HepG2 (cell line): ENCODE results near the gene CCDC177. TPM values are rescaled to one million over a fixed set of nuclear protein-coding genes. Genes with fewer than 3 reads are reported as not detected.
A peak's percentile ranks its signal among the peaks of the same experiment; 100 is the strongest.

Experiments used
- ATAC-seq: fragments of 200-7000 bp; cut with Tn5 transposase; 3 replicates; pipeline ENCODE4 v1.9.1; 2020; ENCODE audit warnings: mild to moderate bottlenecking, moderate library complexity
- BruUV-seq: library from RNA; stranded (reverse); fragments of 400-500 nt; replicated peaks from 2 replicates; lab custom pipeline; 2021; lab: Mats Ljungman, UMichigan
- CTCF ChIA-PET: fragments of 300-600 bp; formaldehyde crosslinking; extraction: SDS; loops from one replicate; lab custom pipeline; 2021; ENCODE audit warnings: low total read pairs, inconsistent platforms, low intra/inter-chr PET ratio; lab: Yijun Ruan, JAX
- POLR2A ChIA-PET: fragments of 350-600 bp; sonication (Branson Sonifier 250); formaldehyde crosslinking; loops from one replicate; lab custom pipeline; 2020; ENCODE audit warnings: antibody characterized with exemption, inconsistent platforms; lab: Yijun Ruan, JAX
- DNase-seq: peaks from one replicate; pipeline ENCODE4 v3.0.0-alpha.2; 2015; ENCODE audit warnings: low spot score
- FAIRE-seq: peaks from 3 replicates; lab custom pipeline; 2011; peaks lifted over from hg19 to GRCh38; lab: Jason Lieb, UNC
- H2AFZ ChIP-seq: one replicate; pipeline ENCODE4 v1.6.1; 2011; ENCODE audit warnings: low read length, inconsistent platforms
- H3K27ac ChIP-seq: fragments of 300-600 bp; 3 replicates; pipeline ENCODE4 v1.8.0; 2011; ENCODE audit warnings: mixed run types, mild to moderate bottlenecking, mixed read lengths, low read length, inconsistent platforms; ENCODE audit not compliant: insufficient read depth; ENCODE audit errors: extremely low read length
- H3K27me3 ChIP-seq, 2 experiments: fragments of 200-600 bp in 1 of 2; 2 replicates in 1 of 2; 3 replicates in 1 of 2; pipeline versions ENCODE4 v1.6.0 to v1.8.0; 2011; ENCODE audit warnings: low read length in 2 of 2, mild to moderate bottlenecking in 2 of 2, moderate library complexity in 2 of 2, inconsistent platforms in 1 of 2; ENCODE audit not compliant: insufficient read depth in 2 of 2, control insufficient read depth in 1 of 2
- H3K36me3 ChIP-seq, 2 experiments: fragments of 200-600 bp in 1 of 2; replicated peaks in 1 of 2; 2 replicates in 1 of 2; 3 replicates in 1 of 2; pipeline versions ENCODE4 v1.5.1 to v1.8.0; 2011; ENCODE audit warnings: low read length in 2 of 2, inconsistent platforms in 1 of 2; ENCODE audit not compliant: insufficient read depth in 2 of 2, control insufficient read depth in 1 of 2
- H3K4me1 ChIP-seq: 2 replicates; pipeline ENCODE4 v1.5.1; 2012; ENCODE audit warnings: low read length, inconsistent platforms; ENCODE audit not compliant: insufficient read depth
- H3K4me2 ChIP-seq: 2 replicates; pipeline ENCODE4 v1.6.0; 2011; ENCODE audit warnings: low read depth, low read length, inconsistent platforms
- H3K4me3 ChIP-seq, 3 experiments: fragments of 200-600 bp in 1 of 3; sonication (generic), shearing (Covaris generic) in 1 of 3; replicated peaks in 1 of 3; 2 replicates each; pipeline ENCODE4 v1.5.1; 2011 to 2016; ENCODE audit warnings: low read length in 3 of 3, inconsistent platforms in 2 of 3, low read depth in 2 of 3, mild to moderate bottlenecking in 2 of 3, control low read depth in 1 of 3, mixed read lengths in 1 of 3; ENCODE audit not compliant: insufficient read depth in 1 of 3
- H3K79me2 ChIP-seq: one replicate; pipeline ENCODE4 v1.6.1; 2011; ENCODE audit warnings: low read length, inconsistent platforms; ENCODE audit not compliant: insufficient read depth
- H3K9ac ChIP-seq: 2 replicates; pipeline ENCODE4 v1.6.0; 2011; ENCODE audit warnings: mild to moderate bottlenecking, low read depth, low read length, inconsistent platforms; ENCODE audit not compliant: insufficient read depth
- H3K9me3 ChIP-seq: 2 replicates; pipeline ENCODE4 v1.5.1; 2012; ENCODE audit warnings: mild to moderate bottlenecking, low read length
- H4K20me1 ChIP-seq: 2 replicates; pipeline ENCODE4 v1.6.0; 2011; ENCODE audit warnings: inconsistent platforms, mild to moderate bottlenecking, low read length, moderate library complexity; ENCODE audit not compliant: insufficient read depth
- ASH2L ChIP-seq: fragments of 300-600, 200-600 bp; sonication (generic); IDR thresholded peaks from 2 replicates; pipeline ENCODE4 v1.7.0; 2017; ENCODE audit warnings: low read depth, mild to moderate bottlenecking, moderate library complexity, mixed read lengths, low read length; ENCODE audit not compliant: insufficient read length
- HMGXB4 ChIP-seq, 2 experiments: sonication (generic) in 1 of 2; formaldehyde crosslinking in 1 of 2; IDR thresholded peaks; 2 replicates each; pipeline versions ENCODE4 v1.4.0 to v1.6.1; 2018 to 2020; ENCODE audit warnings: missing genetic modification reagents in 2 of 2, borderline replicate concordance in 1 of 2, low read depth in 1 of 2, mild to moderate bottlenecking in 1 of 2, missing biosample characterization in 1 of 2
- LCORL ChIP-seq, 2 experiments: fragments of 450-650 bp in 1 of 2; sonication (generic) in 1 of 2; formaldehyde crosslinking in 1 of 2; IDR thresholded peaks; 2 replicates each; pipeline versions ENCODE4 v1.5.0 to v1.6.1; 2017 to 2020; ENCODE audit warnings: antibody characterized with exemption in 1 of 2, missing genetic modification reagents in 1 of 2
- MAX ChIP-seq: IDR thresholded peaks from 2 replicates; pipeline ENCODE4 v1.6.1; 2012; ENCODE audit warnings: inconsistent platforms
- PHF21A ChIP-seq: sonication (generic); formaldehyde crosslinking; IDR thresholded peaks from 2 replicates; pipeline ENCODE4 v1.5.0; 2020; ENCODE audit warnings: mild to moderate bottlenecking, missing genetic modification reagents
- SAP130 ChIP-seq: IDR thresholded peaks from 2 replicates; pipeline ENCODE4 v1.6.1; 2016; ENCODE audit warnings: low read depth
- TP53 ChIP-seq: sonication (generic); formaldehyde crosslinking; conservative IDR thresholded peaks from 2 replicates; pipeline ENCODE4 v1.4.0; 2020; ENCODE audit warnings: missing genetic modification reagents
- ZKSCAN8 ChIP-seq: IDR thresholded peaks from 2 replicates; pipeline ENCODE4 v1.6.1; 2016; ENCODE audit warnings: borderline replicate concordance, missing genetic modification reagents, missing compliant biosample characterization
- WGBS: methylation state at CpG from one replicate; pipeline ENCODE4 v1.1.6; 2017; ENCODE audit warnings: low lambda C conversion rate; 5-methylcytosine and 5-hydroxymethylcytosine counted together
- in situ Hi-C: cut with HindIII; loops from 2 replicates; pipeline ENCODE4 v1.10.0; 2017; ENCODE audit warnings: low pct_unique_long_range_greater_than_20kb; ENCODE audit not compliant: extremely low pct_ligation_motif_present
- intact Hi-C: fragments of 100-400 bp; cut with micrococcal nuclease; formaldehyde crosslinking; loops from one replicate; pipeline ENCODE4 v1.10.0; 2022; ENCODE audit not compliant: unreplicated experiment
- polyA plus RNA-seq, 8 experiments: library from polyadenylated mRNA; depleted of rRNA in 3 of 8; stranded (reverse) in 7 of 8; unstranded in 1 of 8; fragments of >200 nt; fragmentation: Illumina TruSeq in 4 of 8; extraction: Trizol in 4 of 8; gene quantifications; 2 replicates each; pipeline versions ENCODE4 v1.2.1 to v1.2.3, GENCODE V29; 2011 to 2016; ENCODE audit warnings: low read depth in 4 of 8, missing spikeins in 1 of 8, mixed read lengths in 1 of 8; ENCODE audit not compliant: insufficient read depth in 1 of 8
- total RNA-seq, 5 experiments: library from RNA; depleted of rRNA; stranded (reverse); fragments of >200 nt; fragmentation: Illumina TruSeq; extraction: Trizol; gene quantifications; 2 replicates each; pipeline ENCODE4 v1.2.3, GENCODE V29; 2016; ENCODE audit warnings: low read depth in 1 of 5
- TF ChIP-seq, protein P1 (sequence below): sonication (generic); formaldehyde crosslinking; IDR thresholded peaks from 2 replicates; pipeline ENCODE4 v1.8.1; 2023; ENCODE audit warnings: missing genetic modification reagents, mild to moderate bottlenecking, borderline replicate concordance
- TF ChIP-seq, protein P2 (sequence below), 2 experiments: sonication (generic) in 1 of 2; formaldehyde crosslinking in 1 of 2; IDR thresholded peaks; 2 replicates each; pipeline versions ENCODE4 v1.5.1 to v1.6.1; 2011 to 2020; ENCODE audit warnings: borderline replicate concordance in 1 of 2, low read depth in 1 of 2, low read length in 1 of 2, mild to moderate bottlenecking in 1 of 2, missing genetic modification reagents in 1 of 2, moderate library complexity in 1 of 2

CCDC177 gene
- total and polyA plus RNA-seq, 2 of the 13 experiments (the other 11 are each of a cell fraction or from before 2014, with no cell fraction given) = not detected

DNA sequence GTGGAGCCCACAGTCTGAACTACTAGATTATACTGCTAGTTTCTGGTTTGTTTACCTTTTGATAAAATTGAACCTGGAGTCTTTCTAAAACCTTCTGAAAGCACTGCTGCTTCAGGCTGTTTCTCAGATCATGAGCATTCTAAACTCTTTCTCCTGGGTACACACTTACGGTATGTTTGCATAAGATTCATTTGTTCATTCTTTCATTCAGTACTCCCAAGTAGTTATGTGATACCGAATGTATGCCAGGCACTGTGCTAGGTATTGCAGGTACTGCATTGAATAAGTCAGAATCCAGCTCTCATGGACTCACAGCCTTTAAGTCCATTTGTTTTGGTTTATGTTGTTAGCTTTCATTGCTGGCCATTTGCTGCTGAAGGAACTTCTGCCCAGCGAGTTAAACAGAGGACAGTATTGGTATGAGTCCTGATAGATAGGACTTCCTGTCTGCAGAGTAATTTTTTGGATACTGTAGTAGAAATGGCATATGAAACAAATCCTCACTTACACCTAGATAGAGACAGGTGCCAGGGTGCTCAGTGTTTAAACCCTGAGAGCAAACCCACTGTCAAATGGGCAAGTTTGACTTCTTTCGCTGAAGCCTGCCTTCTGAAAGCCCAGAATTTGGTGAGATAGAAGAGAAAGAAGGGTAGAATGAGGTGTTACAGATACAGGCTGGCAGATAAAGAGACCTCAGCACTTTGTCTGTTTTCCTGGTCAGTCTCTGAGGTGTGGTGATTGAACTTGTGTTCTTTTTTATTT, 38.8 kb upstream of the CCDC177 start:
- H3K36me3 ChIP-seq = no peaks in the 10 kb centered on the region; a peak in 1 of 5 replicates
- H3K9ac ChIP-seq = peak overlapping the region; percentile 74; the same call in 1 of the 2 replicates
- H3K4me2 ChIP-seq = peak overlapping the region; percentile 80
- H3K4me3 ChIP-seq = peak overlapping the region in 2 of 3 experiments; percentile 87 to 92; a peak in 3 of 6 replicates
- 81% methylated on average over 4 of the region's 4 CpGs for WGBS
- intact Hi-C loops (loop anchor here (5.0 kb wide), 1 partner anchor 99 kb away; no protein-coding TSS in a partner anchor), in situ Hi-C loops (no loop called here)
- DNase-seq (no peak), FAIRE-seq (no peak), ATAC-seq (no peak)
- H3K27ac ChIP-seq = no peak overlapping the region
- BruUV-seq = no TSS peak
- H3K27me3 ChIP-seq = no peaks in the 10 kb centered on the region; a peak in 1 of 5 replicates
- POLR2A ChIA-PET = interaction anchor here (1.1 kb wide), 1 partner anchor 35 kb away, joined by 5 read pairs; no protein-coding TSS in a partner anchor
- CTCF ChIA-PET = no interaction called here
- no peaks in the 10 kb centered on the region for H3K9me3 ChIP-seq
- H3K79me2 ChIP-seq = peaks cover 41% of the 10 kb centered on the region
- no peaks in the 10 kb centered on the region for H4K20me1 ChIP-seq
- H3K4me1 ChIP-seq = peaks cover 59% of the 10 kb centered on the region
- peak; percentile 69; the same call in 1 of the 2 replicates for TF ChIP-seq ZKSCAN8
- TF ChIP-seq, protein P1, sequence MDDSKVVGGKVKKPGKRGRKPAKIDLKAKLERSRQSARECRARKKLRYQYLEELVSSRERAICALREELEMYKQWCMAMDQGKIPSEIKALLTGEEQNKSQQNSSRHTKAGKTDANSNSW (CRISPR knock-in tag) = no peak
- no peak overlapping the region for H2AFZ ChIP-seq

DNA sequence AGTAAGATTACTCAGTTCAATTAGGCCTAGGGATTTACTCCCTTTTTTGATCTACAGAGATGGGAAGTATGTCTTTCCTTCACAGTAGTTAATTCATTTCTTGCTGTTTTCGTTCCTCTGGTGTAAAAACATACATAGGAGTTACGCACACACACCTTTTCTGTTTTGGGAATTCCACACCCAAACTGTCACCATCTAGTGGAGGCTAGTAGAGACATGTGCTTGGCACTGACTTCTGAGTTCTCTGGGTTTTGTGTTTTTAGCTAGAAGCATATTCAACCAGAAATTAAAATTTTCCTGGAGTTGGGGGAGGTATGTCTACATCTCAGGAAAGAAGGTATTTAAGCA, 38.1 kb upstream of the CCDC177 start:
- intact Hi-C loops (loop anchor here (1.0 to 5.0 kb wide), 2 partner anchors 25 to 100 kb away; no protein-coding TSS in a partner anchor), in situ Hi-C loops (no loop called here)
- POLR2A ChIA-PET = interaction anchor here (0.8 to 1.6 kb wide), 3 partner anchors 36 to 154 kb away, joined by 3 to 5 read pairs (median 3); partner anchors contain the start of gene SRSF5
- Histone ChIP-seq H3K9me3 (no peaks in the 10 kb centered on the region), H3K27ac (peak overlapping the region; percentile 6), H3K4me3 (peak overlapping the region; percentile 80 to 92 (median 87)), H3K4me1 (peaks cover 59% of the 10 kb centered on the region), H3K27me3 (no peaks in the 10 kb centered on the region; a peak in 1 of 5 replicates), H4K20me1 (no peaks in the 10 kb centered on the region), H3K36me3 (no peaks in the 10 kb centered on the region; a peak in 1 of 5 replicates), H3K4me2 (peak overlapping the region; percentile 80), H2AFZ (peak overlapping the region; percentile 0), H3K9ac (peak overlapping the region; percentile 74), H3K79me2 (peaks cover 38% of the 10 kb centered on the region)
- FAIRE-seq (peak; percentile 72), ATAC-seq (peak; percentile 8; the same call in 2 of the 3 replicates), DNase-seq (no peak)
- CTCF ChIA-PET = no interaction called here
- BruUV-seq = TSS peak; percentile 55
- 11% methylated on average over 2 of the region's 2 CpGs for WGBS
- peak in 1 of 2 experiments; percentile 5; a peak in 1 of 4 replicates for TF ChIP-seq HMGXB4 (CRISPR knock-in tag; IDR thresholded peaks at IDR 0.05; ENCODE audit: borderline replicate concordance in 1 of 2, low read depth in 1 of 2)
- 0 out of 2 replicates have a peak, but pooled peaks have one; percentile 53 for TF ChIP-seq PHF21A (CRISPR knock-in tag)
- TF ChIP-seq ASH2L = peak; percentile 41
- peak; percentile 38 for TF ChIP-seq SAP130
- TF ChIP-seq LCORL (IDR thresholded peaks at IDR 0.05) = no peak
- TF ChIP-seq LCORL (CRISPR knock-in tag; IDR thresholded peaks at IDR 0.05) = peak; percentile 41; the same call in 1 of the 2 replicates
- 0 out of 2 replicates have a peak, but pooled peaks have one; percentile 17 for TF ChIP-seq MAX
- TF ChIP-seq, protein P2, sequence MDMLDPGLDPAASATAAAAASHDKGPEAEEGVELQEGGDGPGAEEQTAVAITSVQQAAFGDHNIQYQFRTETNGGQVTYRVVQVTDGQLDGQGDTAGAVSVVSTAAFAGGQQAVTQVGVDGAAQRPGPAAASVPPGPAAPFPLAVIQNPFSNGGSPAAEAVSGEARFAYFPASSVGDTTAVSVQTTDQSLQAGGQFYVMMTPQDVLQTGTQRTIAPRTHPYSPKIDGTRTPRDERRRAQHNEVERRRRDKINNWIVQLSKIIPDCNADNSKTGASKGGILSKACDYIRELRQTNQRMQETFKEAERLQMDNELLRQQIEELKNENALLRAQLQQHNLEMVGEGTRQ (IDR thresholded peaks at IDR 0.05; ENCODE audit: low read depth, low read length) = no peak
- TF ChIP-seq, protein P2 (CRISPR knock-in tag; IDR thresholded peaks at IDR 0.05; ENCODE audit: borderline replicate concordance) = no peak
- no peak for TF ChIP-seq TP53 (CRISPR knock-in tag)
